Measurements from ENCODE around the gene SALL3.

Gene SALL3

DNA sequence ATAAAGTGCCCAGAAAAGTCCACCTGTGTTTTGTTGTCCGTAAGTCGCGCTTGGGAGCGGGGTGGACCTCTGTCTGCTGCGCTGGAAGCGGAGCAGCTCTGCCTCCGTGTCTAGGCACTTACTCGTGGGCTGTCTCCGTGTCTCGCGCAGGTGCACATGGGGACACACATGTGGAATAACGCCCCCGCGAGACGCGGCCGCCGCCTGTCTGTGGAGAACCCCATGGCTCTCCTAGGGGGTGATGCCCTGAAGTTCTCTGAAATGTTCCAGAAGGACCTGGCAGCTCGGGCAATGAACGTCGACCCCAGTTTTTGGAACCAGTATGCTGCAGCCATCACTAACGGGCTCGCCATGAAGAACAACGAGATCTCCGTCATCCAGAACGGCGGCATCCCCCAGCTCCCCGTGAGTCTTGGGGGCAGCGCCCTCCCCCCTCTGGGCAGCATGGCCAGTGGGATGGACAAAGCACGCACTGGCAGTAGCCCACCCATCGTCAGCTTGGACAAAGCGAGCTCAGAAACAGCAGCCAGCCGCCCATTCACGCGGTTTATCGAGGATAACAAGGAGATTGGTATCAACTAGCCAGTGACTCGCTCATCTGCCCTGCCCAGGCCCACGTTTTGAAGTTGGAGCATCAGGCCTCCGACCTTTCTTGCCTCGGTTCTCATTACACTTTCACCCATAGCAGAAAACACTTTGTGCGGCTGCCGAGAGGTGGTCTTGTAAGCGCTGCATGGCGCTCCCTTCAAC, 17.3 kb downstream of the SALL3 start:
- no peak overlapping the region for H2BK5ac ChIP-seq (ENCODE audit: low read length)
- no peak overlapping the region for H2BK15ac ChIP-seq (ENCODE audit: low read length)
- H3K23ac ChIP-seq (ENCODE audit: low read depth, low read length, poor library complexity): no peak overlapping the region
- H4K8ac ChIP-seq (ENCODE audit: low read depth, low read length): no peak overlapping the region
- WGBS, 2 donors (ENCODE audit: extremely low coverage in 2 of 2, insufficient read length in 2 of 2, insufficient replicate concordance in 1 of 2): no CpG with 5 or more reads among the region's 44 CpGs
- no peak overlapping the region for H2BK12ac ChIP-seq (ENCODE audit: low read length)
- H3K36me3 ChIP-seq (replicated peaks in 1 of 2; ENCODE audit: control insufficient read depth in 2 of 2, insufficient read depth in 2 of 2, low read length in 2 of 2): peaks cover 0 to 38% of the 10 kb centered on the region in 2 donors
- peaks cover 14% of the 10 kb centered on the region for H3K79me1 ChIP-seq (ENCODE audit: low read depth, low read length)
- no peak overlapping the region for H3K27ac ChIP-seq (replicated peaks; ENCODE audit: low read length)
- no peak overlapping the region for H3K4ac ChIP-seq (ENCODE audit: low read length)
- H3K4me3 ChIP-seq (ENCODE audit: low read length in 2 of 2): no peak overlapping the region
- no peak overlapping the region for H2AFZ ChIP-seq (ENCODE audit: low read length)
- peaks cover 0 to 4% of the 10 kb centered on the region in 2 donors for H3K4me1 ChIP-seq (ENCODE audit: control insufficient read depth in 2 of 2, insufficient read depth in 1 of 2, low read depth in 1 of 2, low read length in 2 of 2)
- H4K91ac ChIP-seq (ENCODE audit: low read depth, low read length, poor library complexity): no peak overlapping the region
- no peak overlapping the region for H3K9ac ChIP-seq (ENCODE audit: low read depth, low read length, poor library complexity)
- no peak overlapping the region for H2BK120ac ChIP-seq (ENCODE audit: low read depth, low read length)
- H3K27me3 ChIP-seq (ENCODE audit: control insufficient read depth in 3 of 3, insufficient read depth in 3 of 3, low read depth in 1 of 3, low read length in 3 of 3): peaks cover 0 to 17% (median 0%) of the 10 kb centered on the region in 3 experiments
- no peak overlapping the region for H3K14ac ChIP-seq (ENCODE audit: low read length)
- no peak overlapping the region for H3K4me2 ChIP-seq (ENCODE audit: insufficient read depth, low read length, poor library complexity, severe bottlenecking)
- H3K18ac ChIP-seq (ENCODE audit: low read length): peak overlapping the region; percentile 51
- H3K9me3 ChIP-seq (replicated peaks in 1 of 2; ENCODE audit: control insufficient read depth in 2 of 2, insufficient read depth in 1 of 2, low read depth in 1 of 2, low read length in 2 of 2): peaks cover 0 to 1% of the 10 kb centered on the region in 2 donors
- no peak for DNase-seq (ENCODE audit: low spot score)
- no peak overlapping the region for H2AK5ac ChIP-seq (ENCODE audit: low read depth, low read length)

GRCh38 chr18:78998371-78999071, 18.9 kb downstream of the SALL3 start:
- Histone ChIP-seq H4K8ac (ENCODE audit: low read depth, low read length) (no peak overlapping the region), H2AFZ (ENCODE audit: low read length) (no peak overlapping the region), H3K18ac (ENCODE audit: low read length) (no peak overlapping the region), H3K27me3 (ENCODE audit: control insufficient read depth in 3 of 3, insufficient read depth in 3 of 3, low read depth in 1 of 3, low read length in 3 of 3) (peaks cover 0 to 26% (median 0%) of the 10 kb centered on the region in 3 experiments), H3K9me3 (replicated peaks in 1 of 2; ENCODE audit: control insufficient read depth in 2 of 2, insufficient read depth in 1 of 2, low read depth in 1 of 2, low read length in 2 of 2) (peaks cover 0 to 1% of the 10 kb centered on the region in 2 donors), H3K4ac (ENCODE audit: low read length) (no peak overlapping the region), H3K9ac (ENCODE audit: low read depth, low read length, poor library complexity) (no peak overlapping the region), H3K4me1 (ENCODE audit: control insufficient read depth in 2 of 2, insufficient read depth in 1 of 2, low read depth in 1 of 2, low read length in 2 of 2) (peaks cover 0 to 4% of the 10 kb centered on the region in 2 donors), H3K36me3 (replicated peaks in 1 of 2; ENCODE audit: control insufficient read depth in 2 of 2, insufficient read depth in 2 of 2, low read length in 2 of 2) (peaks cover 0 to 33% of the 10 kb centered on the region in 2 donors), H3K23ac (ENCODE audit: low read depth, low read length, poor library complexity) (no peak overlapping the region), H2BK5ac (ENCODE audit: low read length) (no peak overlapping the region), H2BK120ac (ENCODE audit: low read depth, low read length) (no peak overlapping the region), H4K91ac (ENCODE audit: low read depth, low read length, poor library complexity) (no peak overlapping the region), H2BK15ac (ENCODE audit: low read length) (no peak overlapping the region), H3K27ac (replicated peaks; ENCODE audit: low read length) (no peak overlapping the region), H3K4me2 (ENCODE audit: insufficient read depth, low read length, poor library complexity, severe bottlenecking) (no peak overlapping the region), H3K79me1 (ENCODE audit: low read depth, low read length) (peaks cover 7% of the 10 kb centered on the region), H3K14ac (ENCODE audit: low read length) (no peak overlapping the region), H3K4me3 (ENCODE audit: low read length in 2 of 2) (no peak overlapping the region), H2BK12ac (ENCODE audit: low read length) (no peak overlapping the region), H2AK5ac (ENCODE audit: low read depth, low read length) (no peak overlapping the region)
- no CpG with 5 or more reads among the region's 18 CpGs for WGBS, 2 donors (ENCODE audit: extremely low coverage in 2 of 2, insufficient read length in 2 of 2, insufficient replicate concordance in 1 of 2)
- DNase-seq (ENCODE audit: low spot score): no peak

DNA sequence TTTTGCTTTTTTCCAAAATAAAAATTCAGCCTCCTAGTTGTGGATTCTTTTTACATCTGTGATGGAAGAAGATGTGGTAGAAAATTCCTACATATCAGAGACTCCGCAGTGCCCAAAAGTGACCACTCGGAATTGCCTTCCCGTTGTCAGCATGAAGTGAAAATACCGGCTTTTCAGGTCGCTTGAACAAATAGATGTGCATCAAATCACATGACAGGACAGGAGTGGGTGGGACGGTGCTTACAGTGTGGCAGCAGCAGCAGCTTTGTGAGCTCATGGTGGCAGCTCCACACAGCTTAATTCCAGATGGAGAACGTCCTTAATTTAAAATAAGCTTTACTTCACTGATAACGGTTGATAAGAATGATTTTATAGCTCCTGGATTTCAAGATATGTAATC, 20.3 kb downstream of the SALL3 start:
- no peak overlapping the region for H2AK5ac ChIP-seq (ENCODE audit: low read depth, low read length)
- WGBS, 2 donors (ENCODE audit: extremely low coverage in 2 of 2, insufficient read length in 2 of 2, insufficient replicate concordance in 1 of 2): no CpG with 5 or more reads among the region's 8 CpGs

DNA sequence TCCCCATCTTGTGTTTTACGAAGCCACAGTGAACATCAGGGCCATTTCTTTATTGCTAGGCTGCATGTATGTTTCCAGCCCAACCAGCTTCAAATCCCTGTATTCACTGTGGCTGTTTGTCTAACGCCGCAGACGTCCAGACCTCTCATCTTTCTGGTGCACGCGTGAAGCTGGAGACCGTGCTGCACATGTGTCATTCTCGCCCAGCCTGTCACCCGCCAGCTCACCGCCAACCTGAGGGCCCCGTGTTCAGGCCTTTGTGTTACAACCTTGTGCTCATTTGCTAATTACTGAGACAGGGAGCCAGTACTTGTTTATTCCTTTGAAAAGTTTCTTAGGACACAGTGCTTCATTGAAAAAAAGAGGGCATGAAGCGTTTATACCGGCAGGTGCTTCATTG, 21.4 kb downstream of the SALL3 start:
- no CpG with 5 or more reads among the region's 13 CpGs for WGBS, 2 donors (ENCODE audit: extremely low coverage in 2 of 2, insufficient read length in 2 of 2, insufficient replicate concordance in 1 of 2)
- H2BK15ac ChIP-seq (ENCODE audit: low read length): no peak overlapping the region
- H3K4me1 ChIP-seq (ENCODE audit: control insufficient read depth in 2 of 2, insufficient read depth in 1 of 2, low read depth in 1 of 2, low read length in 2 of 2): peaks cover 0 to 4% of the 10 kb centered on the region in 2 donors
- H2BK12ac ChIP-seq (ENCODE audit: low read length): no peak overlapping the region
- no peak for DNase-seq (ENCODE audit: low spot score)
- no peak overlapping the region for H2AK5ac ChIP-seq (ENCODE audit: low read depth, low read length)
- no peak overlapping the region for H2BK5ac ChIP-seq (ENCODE audit: low read length)
- no peak overlapping the region for H2BK120ac ChIP-seq (ENCODE audit: low read depth, low read length)
- no peak overlapping the region for H3K9ac ChIP-seq (ENCODE audit: low read depth, low read length, poor library complexity)
- peaks cover under 1% of the 10 kb centered on the region for H3K79me1 ChIP-seq (ENCODE audit: low read depth, low read length)
- H3K18ac ChIP-seq (ENCODE audit: low read length): no peak overlapping the region
- H3K27ac ChIP-seq (replicated peaks; ENCODE audit: low read length): no peak overlapping the region
- H2AFZ ChIP-seq (ENCODE audit: low read length): no peak overlapping the region
- H3K9me3 ChIP-seq (replicated peaks in 1 of 2; ENCODE audit: control insufficient read depth in 2 of 2, insufficient read depth in 1 of 2, low read depth in 1 of 2, low read length in 2 of 2): peaks cover 0 to 1% of the 10 kb centered on the region in 2 donors
- no peak overlapping the region for H3K14ac ChIP-seq (ENCODE audit: low read length)
- H3K4ac ChIP-seq (ENCODE audit: low read length): no peak overlapping the region
- peaks cover 0 to 30% (median 0%) of the 10 kb centered on the region in 3 experiments for H3K27me3 ChIP-seq (ENCODE audit: control insufficient read depth in 3 of 3, insufficient read depth in 3 of 3, low read depth in 1 of 3, low read length in 3 of 3)
- H3K4me3 ChIP-seq (ENCODE audit: low read length in 2 of 2): no peak overlapping the region
- H3K23ac ChIP-seq (ENCODE audit: low read depth, low read length, poor library complexity): no peak overlapping the region
- no peak overlapping the region for H3K4me2 ChIP-seq (ENCODE audit: insufficient read depth, low read length, poor library complexity, severe bottlenecking)
- no peak overlapping the region for H4K91ac ChIP-seq (ENCODE audit: low read depth, low read length, poor library complexity)
- peaks cover 0 to 16% of the 10 kb centered on the region in 2 donors for H3K36me3 ChIP-seq (replicated peaks in 1 of 2; ENCODE audit: control insufficient read depth in 2 of 2, insufficient read depth in 2 of 2, low read length in 2 of 2)
- H4K8ac ChIP-seq (ENCODE audit: low read depth, low read length): no peak overlapping the region

More for the DNA sequence above, 20.3 kb downstream of the SALL3 start:
- Histone ChIP-seq H3K4ac (ENCODE audit: low read length) (no peak overlapping the region), H3K27ac (replicated peaks; ENCODE audit: low read length) (no peak overlapping the region), H3K36me3 (replicated peaks in 1 of 2; ENCODE audit: control insufficient read depth in 2 of 2, insufficient read depth in 2 of 2, low read length in 2 of 2) (peaks cover 0 to 23% of the 10 kb centered on the region in 2 donors), H3K14ac (ENCODE audit: low read length) (no peak overlapping the region), H2BK12ac (ENCODE audit: low read length) (no peak overlapping the region), H4K91ac (ENCODE audit: low read depth, low read length, poor library complexity) (no peak overlapping the region), H3K9ac (ENCODE audit: low read depth, low read length, poor library complexity) (no peak overlapping the region), H3K4me2 (ENCODE audit: insufficient read depth, low read length, poor library complexity, severe bottlenecking) (no peak overlapping the region), H2BK15ac (ENCODE audit: low read length) (no peak overlapping the region), H3K27me3 (ENCODE audit: control insufficient read depth in 3 of 3, insufficient read depth in 3 of 3, low read depth in 1 of 3, low read length in 3 of 3) (peaks cover 0 to 30% (median 0%) of the 10 kb centered on the region in 3 experiments), H3K4me3 (ENCODE audit: low read length in 2 of 2) (no peak overlapping the region), H3K79me1 (ENCODE audit: low read depth, low read length) (peaks cover 2% of the 10 kb centered on the region), H4K8ac (ENCODE audit: low read depth, low read length) (no peak overlapping the region), H3K18ac (ENCODE audit: low read length) (no peak overlapping the region), H2BK5ac (ENCODE audit: low read length) (no peak overlapping the region), H2BK120ac (ENCODE audit: low read depth, low read length) (no peak overlapping the region), H3K23ac (ENCODE audit: low read depth, low read length, poor library complexity) (no peak overlapping the region), H2AFZ (ENCODE audit: low read length) (no peak overlapping the region), H3K4me1 (ENCODE audit: control insufficient read depth in 2 of 2, insufficient read depth in 1 of 2, low read depth in 1 of 2, low read length in 2 of 2) (peaks cover 0 to 4% of the 10 kb centered on the region in 2 donors), H3K9me3 (replicated peaks in 1 of 2; ENCODE audit: control insufficient read depth in 2 of 2, insufficient read depth in 1 of 2, low read depth in 1 of 2, low read length in 2 of 2) (peaks cover 0 to 1% of the 10 kb centered on the region in 2 donors)
- DNase-seq (ENCODE audit: low spot score): no peak
